T-helper 1 cell treated with Interleukin-12 subunit alpha and Interleukin-12 subunit beta and Interleukin-4 antibody, amounts not matched to agents 30 μg/mL and 1 μg/mL, for 36 hours (primary cell): Measurements from ENCODE around the gene IL10.
A peak's percentile ranks its signal among the peaks of the same experiment; 100 is the strongest.

Source experiments
- H3K27ac Mint-ChIP-seq: one replicate; pipeline ENCODE4 v1.8.0; 2021; ENCODE audit warnings: mild to moderate bottlenecking, mixed read lengths
- H3K27me3 Mint-ChIP-seq: one replicate; pipeline ENCODE4 v1.8.0; 2021; ENCODE audit warnings: low read depth, mixed read lengths
- H3K36me3 Mint-ChIP-seq: one replicate; pipeline ENCODE4 v1.8.0; 2021; ENCODE audit warnings: low read depth, mixed read lengths
- H3K4me1 Mint-ChIP-seq: one replicate; pipeline ENCODE4 v1.8.0; 2021; ENCODE audit warnings: low read depth, mixed read lengths
- H3K4me3 Mint-ChIP-seq: one replicate; pipeline ENCODE4 v1.8.0; 2021; ENCODE audit warnings: mild to moderate bottlenecking, moderate library complexity, mixed read lengths
- H3K9me3 Mint-ChIP-seq: one replicate; pipeline ENCODE4 v1.8.0; 2021; ENCODE audit warnings: mixed read lengths

IL10 gene

DNA sequence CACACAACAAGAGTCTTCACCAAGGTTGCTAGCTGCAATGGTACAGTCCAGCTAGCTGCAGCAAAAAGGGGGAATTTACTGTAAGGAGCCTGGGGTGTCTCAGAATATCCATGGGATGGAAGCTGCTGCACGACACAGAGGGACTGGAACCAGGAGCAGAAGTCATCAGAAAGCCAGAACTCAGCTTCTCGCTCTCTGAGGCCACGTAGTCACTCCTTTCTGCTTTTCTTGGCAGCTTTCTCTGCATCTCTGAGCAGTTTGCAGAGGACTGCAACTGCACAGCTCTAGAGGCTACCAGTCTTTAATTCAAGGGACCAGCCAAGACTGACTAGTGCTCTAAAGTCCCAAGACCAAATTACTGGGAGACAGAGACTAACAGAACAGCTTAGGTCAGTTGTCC lies 27.0 kb upstream of the IL10 start:
- Mint-ChIP-seq H3K27me3 (peaks cover 60% of the 10 kb centered on the region), H3K4me3 (no peak overlapping the region), H3K27ac (no peak overlapping the region), H3K4me1 (peaks cover 63% of the 10 kb centered on the region), H3K9me3 (no peaks in the 10 kb centered on the region), H3K36me3 (peaks cover 7% of the 10 kb centered on the region)

- Mint-ChIP-seq H3K27ac (peak overlapping the region; percentile 26), H3K36me3 (peaks cover 8% of the 10 kb centered on the region), H3K9me3 (no peaks in the 10 kb centered on the region), H3K27me3 (peaks cover 58% of the 10 kb centered on the region), H3K4me1 (peaks cover 56% of the 10 kb centered on the region), H3K4me3 (no peak overlapping the region)
Measured at GRCh38 chr1:206798384-206798996, 26.2 kb upstream of the IL10 start.

- Mint-ChIP-seq H3K4me1 (peaks cover 49% of the 10 kb centered on the region), H3K27ac (no peak overlapping the region), H3K4me3 (no peak overlapping the region), H3K9me3 (no peaks in the 10 kb centered on the region), H3K36me3 (peaks cover 8% of the 10 kb centered on the region), H3K27me3 (peaks cover 58% of the 10 kb centered on the region)
Measured at GRCh38 chr1:206797534-206798383, 25.5 kb upstream of the IL10 start.

GRCh38 chr1:206796981-206797402 lies 24.7 kb upstream of the IL10 start:
- Mint-ChIP-seq H3K27ac (no peak overlapping the region), H3K4me3 (no peak overlapping the region), H3K9me3 (no peaks in the 10 kb centered on the region), H3K27me3 (peaks cover 62% of the 10 kb centered on the region), H3K36me3 (peaks cover 8% of the 10 kb centered on the region), H3K4me1 (peaks cover 45% of the 10 kb centered on the region)

GRCh38 chr1:206796116-206796515 lies 23.8 kb upstream of the IL10 start:
- H3K36me3 Mint-ChIP-seq = peaks cover 6% of the 10 kb centered on the region
- H3K4me3 Mint-ChIP-seq = no peak overlapping the region
- H3K4me1 Mint-ChIP-seq = peaks cover 44% of the 10 kb centered on the region
- no peaks in the 10 kb centered on the region for H3K9me3 Mint-ChIP-seq
- H3K27ac Mint-ChIP-seq = no peak overlapping the region
- H3K27me3 Mint-ChIP-seq = peaks cover 54% of the 10 kb centered on the region

- Mint-ChIP-seq H3K4me3 (no peak overlapping the region), H3K9me3 (no peaks in the 10 kb centered on the region), H3K36me3 (peaks cover 3% of the 10 kb centered on the region), H3K4me1 (peaks cover 44% of the 10 kb centered on the region), H3K27ac (peak overlapping the region; percentile 29), H3K27me3 (peaks cover 57% of the 10 kb centered on the region)
Measured at GRCh38 chr1:206794294-206794908, 22.1 kb upstream of the IL10 start.

DNA sequence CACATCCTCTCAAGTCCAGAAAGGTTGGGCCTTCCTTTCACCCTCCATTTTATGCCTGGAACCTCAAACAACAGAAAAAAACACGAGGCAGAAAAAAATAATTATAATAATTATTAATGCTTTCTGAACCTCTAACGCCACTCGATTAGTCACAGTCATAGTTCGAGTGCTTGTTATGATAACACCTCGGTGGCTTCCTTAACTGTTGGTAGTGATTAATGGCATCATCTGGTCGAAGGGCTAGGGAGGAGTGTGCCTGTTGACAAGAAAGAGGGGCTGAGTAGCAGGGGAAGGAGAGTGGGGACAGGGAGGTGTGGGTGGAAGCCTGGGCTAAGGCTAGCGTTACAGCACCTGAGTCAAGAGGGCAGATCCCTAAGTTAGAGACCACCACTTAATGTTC lies 21.3 kb upstream of the IL10 start:
- no peak overlapping the region for H3K4me3 Mint-ChIP-seq
- H3K9me3 Mint-ChIP-seq = no peaks in the 10 kb centered on the region
- peaks cover 44% of the 10 kb centered on the region for H3K4me1 Mint-ChIP-seq
- peaks cover 3% of the 10 kb centered on the region for H3K36me3 Mint-ChIP-seq
- H3K27me3 Mint-ChIP-seq = peaks cover 56% of the 10 kb centered on the region
- H3K27ac Mint-ChIP-seq = no peak overlapping the region

DNA sequence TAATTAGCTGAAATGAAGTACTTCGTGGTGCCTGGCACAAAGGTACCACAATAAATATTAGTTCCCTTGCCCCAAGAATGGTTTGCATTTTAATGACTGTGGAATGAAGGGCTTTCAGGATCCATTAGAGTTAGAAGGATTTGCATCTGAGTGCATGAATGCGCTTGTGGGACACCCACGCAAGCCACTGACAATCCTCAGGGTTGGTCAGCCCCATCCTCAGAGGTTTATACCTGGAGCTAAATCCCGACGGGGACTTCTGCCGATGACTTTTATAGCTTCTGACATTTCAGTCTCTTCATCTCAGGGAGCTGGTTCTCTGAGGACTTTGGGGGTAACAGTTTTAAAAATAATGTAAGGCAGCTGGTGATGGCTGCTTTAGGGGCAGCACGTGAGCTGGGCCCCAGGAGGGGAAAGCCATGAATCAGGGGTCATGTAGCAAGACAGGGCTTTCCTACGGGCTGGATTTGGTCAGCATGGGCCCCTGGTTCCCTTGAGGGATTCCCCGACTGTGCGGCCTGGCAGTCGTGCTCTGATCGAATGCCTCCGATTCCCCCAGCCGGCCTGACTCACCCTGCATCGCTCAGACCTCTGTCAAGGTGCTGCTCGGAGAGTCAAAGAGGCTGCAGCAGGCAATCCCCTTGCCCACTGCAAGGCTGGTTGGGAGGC lies 20.8 kb upstream of the IL10 start:
- Mint-ChIP-seq H3K4me3 (no peak overlapping the region), H3K9me3 (no peaks in the 10 kb centered on the region), H3K4me1 (peaks cover 40% of the 10 kb centered on the region), H3K27ac (no peak overlapping the region), H3K36me3 (peaks cover 3% of the 10 kb centered on the region), H3K27me3 (peaks cover 54% of the 10 kb centered on the region)

DNA sequence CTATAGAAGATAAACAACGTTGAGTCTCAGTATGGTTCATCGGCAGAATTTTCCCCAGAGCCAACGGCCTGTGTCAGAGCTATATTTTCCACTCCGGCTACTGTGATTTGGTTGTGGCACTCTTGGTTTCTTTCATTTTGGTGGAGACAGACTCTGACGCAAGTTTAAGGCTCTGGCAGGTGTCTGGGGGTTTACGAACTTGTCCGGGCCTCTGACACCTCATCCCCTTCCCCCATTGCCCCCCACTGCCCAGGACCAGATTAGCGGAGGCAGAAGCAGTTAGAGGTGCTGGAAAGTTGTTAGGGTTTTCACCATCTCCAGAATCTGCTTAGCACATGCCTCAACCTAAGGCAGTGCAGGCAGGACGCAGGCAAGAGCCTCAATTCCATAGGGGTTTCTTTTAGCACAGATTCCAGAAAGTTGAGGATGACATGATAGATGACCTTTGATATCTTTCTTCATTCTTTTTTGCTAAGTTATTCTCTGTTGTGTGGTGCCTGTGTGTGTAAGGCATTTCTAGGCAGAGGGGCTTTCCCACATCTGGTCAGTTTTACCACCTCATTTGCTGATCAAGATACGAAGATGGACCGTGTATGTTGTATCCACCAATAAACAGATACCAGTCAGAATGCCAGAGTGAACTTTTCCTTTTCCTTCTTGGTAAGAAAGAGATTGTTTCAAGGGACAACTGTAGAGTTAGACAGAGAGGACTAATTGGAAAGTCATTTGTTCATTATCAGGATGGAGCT lies 18.4 kb upstream of the IL10 start:
- Mint-ChIP-seq H3K9me3 (no peaks in the 10 kb centered on the region), H3K27ac (peak overlapping the region; percentile 2), H3K27me3 (peaks cover 57% of the 10 kb centered on the region), H3K4me1 (peaks cover 54% of the 10 kb centered on the region), H3K36me3 (peaks cover 4% of the 10 kb centered on the region), H3K4me3 (no peak overlapping the region)

- no peak overlapping the region for H3K4me3 Mint-ChIP-seq
- no peaks in the 10 kb centered on the region for H3K9me3 Mint-ChIP-seq
- no peak overlapping the region for H3K27ac Mint-ChIP-seq
- peaks cover 61% of the 10 kb centered on the region for H3K27me3 Mint-ChIP-seq
- peaks cover 60% of the 10 kb centered on the region for H3K4me1 Mint-ChIP-seq
- H3K36me3 Mint-ChIP-seq = peaks cover 8% of the 10 kb centered on the region
Measured at GRCh38 chr1:206788487-206789050, 16.3 kb upstream of the IL10 start.

GRCh38 chr1:206787891-206788290 lies 15.6 kb upstream of the IL10 start:
- H3K4me3 Mint-ChIP-seq = no peak overlapping the region
- H3K9me3 Mint-ChIP-seq = no peaks in the 10 kb centered on the region
- peaks cover 63% of the 10 kb centered on the region for H3K4me1 Mint-ChIP-seq
- peaks cover 8% of the 10 kb centered on the region for H3K36me3 Mint-ChIP-seq
- peaks cover 61% of the 10 kb centered on the region for H3K27me3 Mint-ChIP-seq
- peak overlapping the region; percentile 31 for H3K27ac Mint-ChIP-seq

DNA sequence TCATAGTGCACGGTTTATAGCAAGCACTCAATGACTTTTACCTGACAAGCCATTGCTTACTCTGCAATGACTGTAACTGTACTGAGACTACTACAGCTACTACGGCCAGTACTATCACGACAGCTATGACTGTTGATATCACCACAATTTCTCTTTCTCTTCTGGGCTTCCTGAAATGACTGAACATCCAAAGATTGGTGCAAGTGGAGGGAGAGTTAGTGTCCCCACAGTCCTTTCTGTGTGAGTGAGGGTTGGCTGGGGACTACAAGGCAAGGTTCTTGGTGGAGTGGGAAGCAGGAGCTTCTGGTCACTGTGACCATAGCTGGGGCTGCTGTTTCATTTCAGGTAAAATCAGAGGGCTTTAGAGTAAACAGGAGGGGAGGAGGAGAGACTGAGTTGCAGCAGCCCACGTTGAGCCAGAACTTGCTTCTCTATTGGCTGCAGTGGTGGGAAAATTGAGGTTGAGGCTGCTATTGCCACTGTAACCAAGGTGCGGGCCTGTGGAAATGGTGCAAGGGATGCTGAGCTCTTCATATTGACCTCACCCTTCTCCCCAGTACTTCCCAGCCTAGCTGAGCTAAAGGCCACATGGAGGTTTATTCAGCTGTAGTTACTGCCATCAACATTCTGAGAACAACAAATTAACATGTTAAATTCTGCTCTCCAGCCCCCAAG lies 14.1 kb upstream of the IL10 start:
- Mint-ChIP-seq H3K36me3 (peaks cover 8% of the 10 kb centered on the region), H3K27ac (peak overlapping the region; percentile 56), H3K27me3 (peaks cover 57% of the 10 kb centered on the region), H3K4me1 (peaks cover 64% of the 10 kb centered on the region), H3K4me3 (peak overlapping the region; percentile 13), H3K9me3 (no peaks in the 10 kb centered on the region)

- Mint-ChIP-seq H3K4me3 (no peak overlapping the region), H3K4me1 (peaks cover 57% of the 10 kb centered on the region), H3K9me3 (no peaks in the 10 kb centered on the region), H3K27me3 (peaks cover 49% of the 10 kb centered on the region), H3K27ac (peak overlapping the region; percentile 92), H3K36me3 (peaks cover 8% of the 10 kb centered on the region)
Measured at GRCh38 chr1:206785182-206785765, 13.0 kb upstream of the IL10 start.
